Measurements from ENCODE around the gene EME1.

DNA sequence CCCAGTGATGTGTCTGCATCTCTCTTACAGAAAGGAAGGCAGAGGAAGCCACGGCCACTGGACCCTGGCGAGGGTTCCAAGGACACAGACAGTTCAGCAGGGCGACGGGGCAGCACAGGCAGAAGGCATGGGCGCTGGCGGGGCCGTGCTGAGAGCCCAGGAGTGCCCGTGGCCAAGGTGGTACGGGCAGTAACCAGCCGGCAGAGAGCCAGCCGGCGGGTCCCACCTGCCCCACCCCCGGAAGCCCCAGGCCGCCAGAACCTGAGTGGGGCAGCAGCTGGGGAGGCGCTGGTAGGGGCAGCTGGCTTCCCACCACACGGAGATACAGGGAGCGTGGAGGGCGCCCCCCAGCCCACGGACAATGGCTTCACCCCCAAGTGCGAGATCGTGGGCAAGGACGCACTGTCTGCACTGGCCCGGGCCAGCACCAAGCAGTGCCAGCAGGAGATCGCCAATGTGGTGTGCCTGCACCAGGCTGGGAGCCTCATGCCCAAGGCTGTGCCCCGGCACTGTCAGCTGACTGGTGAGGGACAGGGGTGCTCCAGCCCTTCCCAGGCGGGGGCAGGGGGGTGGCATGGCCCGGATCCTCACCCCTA lies 19.3 kb upstream of the EME1 start:
- TF ChIP-seq, protein P1, sequence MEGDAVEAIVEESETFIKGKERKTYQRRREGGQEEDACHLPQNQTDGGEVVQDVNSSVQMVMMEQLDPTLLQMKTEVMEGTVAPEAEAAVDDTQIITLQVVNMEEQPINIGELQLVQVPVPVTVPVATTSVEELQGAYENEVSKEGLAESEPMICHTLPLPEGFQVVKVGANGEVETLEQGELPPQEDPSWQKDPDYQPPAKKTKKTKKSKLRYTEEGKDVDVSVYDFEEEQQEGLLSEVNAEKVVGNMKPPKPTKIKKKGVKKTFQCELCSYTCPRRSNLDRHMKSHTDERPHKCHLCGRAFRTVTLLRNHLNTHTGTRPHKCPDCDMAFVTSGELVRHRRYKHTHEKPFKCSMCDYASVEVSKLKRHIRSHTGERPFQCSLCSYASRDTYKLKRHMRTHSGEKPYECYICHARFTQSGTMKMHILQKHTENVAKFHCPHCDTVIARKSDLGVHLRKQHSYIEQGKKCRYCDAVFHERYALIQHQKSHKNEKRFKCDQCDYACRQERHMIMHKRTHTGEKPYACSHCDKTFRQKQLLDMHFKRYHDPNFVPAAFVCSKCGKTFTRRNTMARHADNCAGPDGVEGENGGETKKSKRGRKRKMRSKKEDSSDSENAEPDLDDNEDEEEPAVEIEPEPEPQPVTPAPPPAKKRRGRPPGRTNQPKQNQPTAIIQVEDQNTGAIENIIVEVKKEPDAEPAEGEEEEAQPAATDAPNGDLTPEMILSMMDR (IDR thresholded peaks at IDR 0.05), result no peak
- TF ChIP-seq POLR2A (IDR thresholded peaks at IDR 0.05), result no peak
- TF ChIP-seq EP300 (IDR thresholded peaks at IDR 0.05), result no peak

Measured in ovary (tissue), 3 donors.